Thyroid gland (tissue), 4 donors: ENCODE results near the gene OBSCN. TPM values are rescaled to one million over a fixed set of nuclear protein-coding genes. Genes with fewer than 3 reads are reported as not detected.

Source experiments
- DNase-seq, 2 donors: peaks; one replicate each; pipeline ENCODE4 v3.0.0-alpha.2; 2019
- H3K27ac ChIP-seq, 3 donors: fragments of 200-600 bp; sonication (generic); 1 replicate in 2 of 3; 2 replicates in 1 of 3; pipeline ENCODE4 v1.5.1; 2016 to 2019; ENCODE audit warnings: mild to moderate bottlenecking in 1 of 3, moderate library complexity in 1 of 3
- H3K27me3 ChIP-seq: fragments of 200-600 bp; sonication (generic); one replicate; pipeline ENCODE4 v1.5.1; 2019
- H3K36me3 ChIP-seq, 2 donors: fragments of 200-600 bp; sonication (generic); one replicate each; pipeline ENCODE4 v1.5.1; 2016 to 2019
- H3K4me1 ChIP-seq, 2 donors: fragments of 200-600 bp; sonication (generic); one replicate each; pipeline ENCODE4 v1.5.1; 2017 to 2019
- H3K4me3 ChIP-seq, 3 donors: fragments of 200-600 bp; sonication (generic); replicated peaks in 1 of 3; 1 replicate in 2 of 3; 2 replicates in 1 of 3; pipeline ENCODE4 v1.5.1; 2016; ENCODE audit warnings: mild to moderate bottlenecking in 1 of 3
- H3K9me3 ChIP-seq: fragments of 200-600 bp; sonication (generic); one replicate; pipeline ENCODE4 v1.5.1; 2017
- POLR2A ChIP-seq, 2 donors: fragments of 450-650 bp; IDR thresholded peaks; one replicate each; pipeline ENCODE4 v1.6.1; 2017; ENCODE audit warnings: antibody characterized with exemption in 2 of 2, mild to moderate bottlenecking in 2 of 2, moderate library complexity in 1 of 2
- WGBS, 2 donors: methylation state at CpG; one replicate each; pipeline ENCODE4 v1.1.5; 2017; 5-methylcytosine and 5-hydroxymethylcytosine counted together
- intact Hi-C: fragments of 100-400 bp; cut with DNase I; formaldehyde crosslinking; loops from one replicate; pipeline ENCODE4 v1.15.1; 2023
- total RNA-seq, 4 donors: library from RNA; depleted of rRNA; stranded (reverse); fragments of >200 nt; gene quantifications; one replicate each; pipeline ENCODE4 v1.2.3, GENCODE V29; 2016
- TF ChIP-seq, protein P1 (sequence below), 6 experiments: fragments of 200-600 bp in 3 of 6; fragments of 450-650 bp in 3 of 6; sonication (generic) in 3 of 6; IDR thresholded peaks; one replicate each; pipeline ENCODE4 v1.5.1; 2016 to 2019; ENCODE audit warnings: antibody characterized with exemption in 6 of 6, mild to moderate bottlenecking in 2 of 6, inconsistent platforms in 1 of 6, moderate library complexity in 1 of 6

Gene OBSCN
- total RNA-seq, 4 donors from 2014 or later: 24.0 to 35.1 (median 31.5) TPM

DNA sequence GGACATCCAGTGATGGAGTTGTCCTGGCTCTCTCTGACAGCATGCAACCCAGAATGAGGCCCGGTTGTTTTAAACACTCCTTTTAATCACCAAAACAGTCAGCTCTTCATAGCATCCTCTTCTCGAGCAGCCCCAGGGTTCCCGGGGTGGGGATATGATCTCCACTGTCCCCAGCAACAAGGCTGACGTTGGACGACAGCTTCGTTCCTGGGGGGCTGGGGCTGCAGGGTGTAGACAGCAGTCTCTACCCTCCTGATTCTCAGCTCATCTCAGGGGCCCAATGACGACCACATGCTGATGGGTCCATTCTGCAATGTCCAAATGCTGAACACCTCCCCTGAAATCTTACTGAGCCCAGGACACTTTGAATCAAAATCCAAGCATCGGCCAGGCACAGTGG is 171.8 kb downstream of the OBSCN start:
- no peaks in the 10 kb centered on the region for H3K27me3 ChIP-seq
- no peak overlapping the region for H3K4me3 ChIP-seq
- intact Hi-C loops: loop anchor here (10.0 kb wide), 2 partner anchors 105 to 165 kb away; partner anchors contain the start of gene RNF187
- 75 to 80% methylated on average over 8 of the region's 8 CpGs for WGBS, 2 donors
- TF ChIP-seq, protein P1, sequence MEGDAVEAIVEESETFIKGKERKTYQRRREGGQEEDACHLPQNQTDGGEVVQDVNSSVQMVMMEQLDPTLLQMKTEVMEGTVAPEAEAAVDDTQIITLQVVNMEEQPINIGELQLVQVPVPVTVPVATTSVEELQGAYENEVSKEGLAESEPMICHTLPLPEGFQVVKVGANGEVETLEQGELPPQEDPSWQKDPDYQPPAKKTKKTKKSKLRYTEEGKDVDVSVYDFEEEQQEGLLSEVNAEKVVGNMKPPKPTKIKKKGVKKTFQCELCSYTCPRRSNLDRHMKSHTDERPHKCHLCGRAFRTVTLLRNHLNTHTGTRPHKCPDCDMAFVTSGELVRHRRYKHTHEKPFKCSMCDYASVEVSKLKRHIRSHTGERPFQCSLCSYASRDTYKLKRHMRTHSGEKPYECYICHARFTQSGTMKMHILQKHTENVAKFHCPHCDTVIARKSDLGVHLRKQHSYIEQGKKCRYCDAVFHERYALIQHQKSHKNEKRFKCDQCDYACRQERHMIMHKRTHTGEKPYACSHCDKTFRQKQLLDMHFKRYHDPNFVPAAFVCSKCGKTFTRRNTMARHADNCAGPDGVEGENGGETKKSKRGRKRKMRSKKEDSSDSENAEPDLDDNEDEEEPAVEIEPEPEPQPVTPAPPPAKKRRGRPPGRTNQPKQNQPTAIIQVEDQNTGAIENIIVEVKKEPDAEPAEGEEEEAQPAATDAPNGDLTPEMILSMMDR (IDR thresholded peaks at IDR 0.05): no peak
- no peak for TF ChIP-seq POLR2A (IDR thresholded peaks at IDR 0.05)
- H3K36me3 ChIP-seq: no peaks in the 10 kb centered on the region
- H3K9me3 ChIP-seq: no peaks in the 10 kb centered on the region
- DNase-seq: no peak
- H3K4me1 ChIP-seq: peaks cover 16 to 25% of the 10 kb centered on the region in 2 donors
- peak overlapping the region in 1 of 3 donors; percentile 74 for H3K27ac ChIP-seq

DNA sequence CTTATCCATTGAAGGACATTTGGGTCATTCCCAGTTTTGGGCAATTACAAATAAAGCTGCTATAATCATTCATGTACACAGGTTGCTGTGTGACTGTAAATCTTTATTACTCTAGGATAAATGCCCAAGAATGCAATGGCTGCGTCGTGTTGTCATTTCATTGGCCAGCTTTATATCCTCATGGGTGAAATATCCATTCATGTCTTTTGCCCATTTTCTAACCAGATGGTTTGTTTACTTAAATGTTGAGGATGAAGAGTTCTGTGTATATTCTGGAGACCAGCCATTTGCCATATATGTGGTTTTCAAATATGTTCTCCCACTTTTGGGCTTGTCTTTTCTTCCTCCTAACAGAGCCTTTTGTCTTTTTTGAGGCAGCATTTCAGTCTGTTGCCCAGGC is 173.5 kb downstream of the OBSCN start:
- no peak for DNase-seq
- TF ChIP-seq, protein P1 (IDR thresholded peaks at IDR 0.05): no peak
- TF ChIP-seq POLR2A (IDR thresholded peaks at IDR 0.05): no peak
- no peaks in the 10 kb centered on the region for H3K27me3 ChIP-seq
- no peaks in the 10 kb centered on the region for H3K36me3 ChIP-seq
- H3K9me3 ChIP-seq: no peaks in the 10 kb centered on the region
- peaks cover 12 to 16% of the 10 kb centered on the region in 2 donors for H3K4me1 ChIP-seq
- intact Hi-C loops: no loop called here
- H3K4me3 ChIP-seq: no peak overlapping the region
- no peak overlapping the region for H3K27ac ChIP-seq
- WGBS, 2 donors: 94 to 97% methylated on average over 2 of the region's 2 CpGs

DNA sequence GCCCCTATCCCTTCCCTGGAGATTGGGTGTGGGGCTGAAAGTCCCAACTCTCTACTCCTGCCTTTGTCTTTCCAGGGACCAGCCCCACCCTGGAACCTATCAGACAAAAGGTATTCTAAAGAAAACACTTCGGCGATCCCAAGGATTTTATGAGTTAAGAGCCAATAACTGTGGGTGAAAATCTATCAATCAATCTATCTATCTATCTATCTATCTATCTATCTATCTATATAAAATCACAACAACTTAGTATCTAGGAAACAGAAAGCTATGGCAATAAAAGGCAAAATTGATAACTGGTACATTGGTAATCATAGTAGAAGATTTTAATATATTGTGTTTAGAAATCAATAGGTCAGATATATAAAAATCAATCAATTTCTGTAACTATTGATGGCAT is 175.9 kb downstream of the OBSCN start:
- TF ChIP-seq POLR2A (IDR thresholded peaks at IDR 0.05): no peak
- TF ChIP-seq, protein P1 (IDR thresholded peaks at IDR 0.05): no peak
- H3K36me3 ChIP-seq: no peaks in the 10 kb centered on the region
- no peaks in the 10 kb centered on the region for H3K27me3 ChIP-seq
- WGBS, 2 donors: 85 to 89% methylated on average over 2 of the region's 2 CpGs
- intact Hi-C loops: no loop called here
- no peak for DNase-seq
- H3K4me3 ChIP-seq: no peak overlapping the region
- H3K4me1 ChIP-seq: peaks cover 7 to 9% of the 10 kb centered on the region in 2 donors
- no peak overlapping the region for H3K27ac ChIP-seq
- no peaks in the 10 kb centered on the region for H3K9me3 ChIP-seq

DNA sequence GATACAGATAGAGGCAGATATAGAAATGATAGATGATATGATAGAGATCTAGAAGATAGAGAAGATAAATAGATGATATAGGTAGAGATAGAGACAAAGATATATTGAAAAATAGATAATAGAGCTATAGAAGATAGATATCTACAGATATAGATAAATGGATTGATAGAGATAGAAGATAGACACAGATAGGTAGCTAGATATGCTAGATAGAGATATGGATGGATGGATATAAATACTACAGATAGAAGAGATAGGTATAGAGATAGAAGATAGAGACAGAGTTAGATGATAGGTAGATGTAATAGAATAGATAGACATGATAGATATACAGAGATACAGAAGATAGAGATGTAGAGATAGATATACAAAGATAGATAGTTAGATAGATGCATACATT is 177.4 kb downstream of the OBSCN start:
- intact Hi-C loops: no loop called here
- no peaks in the 10 kb centered on the region for H3K9me3 ChIP-seq

DNA sequence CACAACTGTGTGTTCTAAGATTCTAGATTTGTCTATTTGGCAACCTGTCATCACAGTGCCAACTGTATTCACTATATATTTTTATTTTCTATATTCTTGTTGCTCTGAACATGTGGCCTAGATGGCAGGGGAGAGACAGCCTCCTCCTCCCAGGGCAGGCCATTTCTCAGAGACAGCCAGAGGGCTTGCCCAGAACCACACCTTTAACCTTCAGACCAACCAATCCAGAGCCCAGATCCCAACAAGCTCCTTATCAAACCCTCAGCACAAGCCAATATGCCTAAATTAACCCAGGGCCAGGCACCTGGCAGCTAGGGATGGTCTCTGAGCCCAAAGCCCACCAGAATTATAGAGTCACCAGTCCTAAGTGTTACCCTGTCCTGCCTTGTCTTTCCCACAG is 179.5 kb downstream of the OBSCN start:
- Histone ChIP-seq H3K36me3 (no peaks in the 10 kb centered on the region), H3K9me3 (no peaks in the 10 kb centered on the region), H3K4me3 (no peak overlapping the region), H3K4me1 (no peaks in the 10 kb centered on the region), H3K27me3 (no peaks in the 10 kb centered on the region), H3K27ac (no peak overlapping the region)
- intact Hi-C loops: no loop called here
- no peak for DNase-seq
- TF ChIP-seq, protein P1 (IDR thresholded peaks at IDR 0.05): no peak
- TF ChIP-seq POLR2A (IDR thresholded peaks at IDR 0.05): no peak

More for the DNA sequence above, 177.4 kb downstream of the OBSCN start:
- TF ChIP-seq, protein P1 (IDR thresholded peaks at IDR 0.05): no peak
- Histone ChIP-seq H3K36me3 (no peaks in the 10 kb centered on the region), H3K27me3 (no peaks in the 10 kb centered on the region), H3K4me1 (no peaks in the 10 kb centered on the region), H3K4me3 (no peak overlapping the region), H3K27ac (no peak overlapping the region)
- no peak for DNase-seq
